Measurements from ENCODE around the gene RAD51.

- TF ChIP-seq CTCF (IDR thresholded peaks at IDR 0.05; ENCODE audit: poor library complexity) = no peak
- no peak for TF ChIP-seq EZH2 (IDR thresholded peaks at IDR 0.05; ENCODE audit: borderline replicate concordance)
Measured at GRCh38 chr15:40722354-40722753, 27.4 kb downstream of the RAD51 start.
